ENCODE data around the gene ADAP1.
"Not testable (repeated sequence)": the region's sequence is repeated elsewhere in the genome, so short reads cannot be mapped to it uniquely, and the experiment has no call there.

The ADAP1 gene

GRCh38 chr7:932651-932975 lies 21.9 kb downstream of the ADAP1 start:
- peak in 2 of 42 donors; percentile 13 to 20 for DNase-seq
- intact Hi-C loops (cut with DNase I): no loop called here

DNA sequence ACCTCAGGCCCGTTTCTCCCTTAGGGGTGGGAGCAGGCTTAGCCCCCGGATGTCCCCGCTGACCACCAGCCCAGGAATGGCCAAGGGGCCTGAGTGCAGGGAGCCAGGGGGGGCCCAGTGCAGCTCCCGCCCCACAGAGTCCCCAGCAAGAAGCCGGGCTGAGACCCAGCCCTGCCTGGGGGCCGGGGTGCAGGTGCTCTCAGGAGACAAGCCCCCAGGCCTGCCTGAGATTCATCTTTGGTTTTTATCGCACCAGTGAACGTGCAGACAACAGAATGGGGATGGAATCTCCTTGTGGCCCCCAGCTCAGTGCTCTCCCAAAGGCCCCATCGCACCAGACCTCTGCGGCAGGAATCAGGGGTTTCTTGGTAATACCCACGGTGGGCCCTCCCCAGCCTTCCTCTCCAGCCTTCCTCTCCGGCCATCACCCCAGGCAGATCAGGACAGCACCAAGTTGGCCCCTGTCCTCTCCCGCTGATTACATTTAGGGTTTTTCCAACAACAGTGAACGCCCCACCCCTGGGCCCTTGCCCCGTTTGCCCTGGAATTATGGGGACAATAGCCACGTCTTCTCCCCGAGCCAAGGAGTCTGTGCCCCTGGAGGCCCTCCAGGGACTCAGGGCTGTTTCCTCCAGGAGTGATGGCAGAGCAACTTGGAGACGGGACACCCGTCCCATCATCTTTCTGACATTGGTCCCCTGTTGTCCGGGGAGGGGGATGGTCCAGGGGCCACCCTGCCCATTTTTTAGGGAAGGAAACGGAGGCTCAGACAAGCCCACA lies 22.4 kb downstream of the ADAP1 start:
- intact Hi-C loops (cut with DNase I): no loop called here
- DNase-seq: peak in 2 of 42 donors; percentile 15 to 33

GRCh38 chr7:930975-931758 lies 23.3 kb downstream of the ADAP1 start:
- intact Hi-C loops (cut with DNase I): no loop called here
- peak in 8 of 42 donors; percentile 4 to 30 (median 12) for DNase-seq

DNA sequence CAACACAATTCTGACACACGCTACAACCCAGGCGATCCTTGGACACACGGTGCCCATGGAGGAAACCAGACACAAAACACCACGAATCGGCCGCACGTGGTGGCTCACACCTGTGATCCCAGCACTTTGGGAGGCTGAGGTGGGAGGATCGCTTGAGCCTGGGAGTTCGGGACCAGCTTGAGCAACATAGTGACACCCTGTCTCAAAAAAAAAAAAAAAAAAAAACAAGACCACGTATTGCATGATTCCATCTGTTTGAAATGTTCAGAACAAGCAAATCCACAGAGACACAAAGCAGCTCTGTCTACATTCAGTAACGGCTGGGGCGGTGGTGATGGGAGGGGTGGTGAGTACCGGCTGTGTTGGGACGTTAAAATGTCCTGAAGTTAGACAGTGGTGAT lies 25.2 kb downstream of the ADAP1 start:
- intact Hi-C loops (cut with DNase I): no loop called here

GRCh38 chr7:927031-927671 lies 27.3 kb downstream of the ADAP1 start:
- intact Hi-C loops (cut with DNase I): no loop called here
- peak; percentile 45 to 91 (median 78) for DNase-seq

More for the DNA sequence above, 25.2 kb downstream of the ADAP1 start:
- DNase-seq: peak in 37 of 42 donors; percentile 38 to 86 (median 69)

DNA sequence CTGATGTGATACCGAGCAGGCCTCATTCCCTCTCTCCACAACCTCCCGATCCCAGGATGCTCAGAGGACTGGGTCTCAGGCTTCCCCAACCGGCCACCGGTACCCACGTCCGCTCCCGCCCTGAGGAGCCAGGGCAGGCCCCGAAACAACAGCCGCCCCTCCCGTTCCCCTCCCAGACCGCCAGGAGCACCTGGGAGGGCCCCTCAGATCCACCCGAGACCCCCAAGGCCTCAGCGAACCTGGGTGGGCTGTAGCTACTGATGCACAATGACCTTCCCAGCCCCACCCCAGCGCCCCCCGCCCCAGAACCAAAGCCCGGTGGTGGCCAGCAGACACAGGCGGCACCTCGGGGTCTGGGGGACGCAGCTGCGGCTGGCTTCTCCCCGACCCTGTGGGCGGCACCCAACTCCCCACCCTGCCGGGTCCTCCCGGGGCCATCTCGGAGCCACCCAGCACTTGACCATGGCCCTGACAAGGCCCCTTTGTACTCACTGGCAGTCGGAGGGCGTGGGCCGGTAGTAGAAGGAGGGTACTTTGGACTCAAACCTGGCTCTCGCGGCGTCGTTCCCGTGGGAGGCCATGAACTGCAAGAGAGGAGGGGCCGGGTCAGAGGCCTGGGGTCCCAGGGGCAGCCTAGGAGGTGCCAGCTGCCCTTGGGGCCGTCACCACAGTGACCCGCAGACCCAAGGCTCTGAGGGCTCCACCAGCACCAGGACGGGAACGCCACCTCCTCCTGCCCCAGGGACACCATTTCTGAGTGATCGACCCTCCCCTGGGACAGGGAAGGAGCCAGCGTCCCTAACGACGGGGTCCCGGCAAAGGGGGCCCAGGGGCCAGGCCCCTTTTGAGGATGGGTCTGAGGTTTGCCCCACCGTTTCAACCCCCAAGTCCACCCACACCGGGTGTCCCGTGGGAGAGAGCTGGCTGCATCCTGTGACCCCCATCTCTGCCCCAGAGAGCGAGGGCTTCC lies 28.1 kb downstream of the ADAP1 start:
- intact Hi-C loops (cut with DNase I): no loop called here
- DNase-seq: peak in 39 of 42 donors; percentile 30 to 88 (median 72)

- peak in 32 of 42 donors; percentile 3 to 82 (median 58) for DNase-seq
- intact Hi-C loops (cut with DNase I): no loop called here
These were observed 28.9 kb downstream of the ADAP1 start for GRCh38 chr7:925601-926000.

DNA sequence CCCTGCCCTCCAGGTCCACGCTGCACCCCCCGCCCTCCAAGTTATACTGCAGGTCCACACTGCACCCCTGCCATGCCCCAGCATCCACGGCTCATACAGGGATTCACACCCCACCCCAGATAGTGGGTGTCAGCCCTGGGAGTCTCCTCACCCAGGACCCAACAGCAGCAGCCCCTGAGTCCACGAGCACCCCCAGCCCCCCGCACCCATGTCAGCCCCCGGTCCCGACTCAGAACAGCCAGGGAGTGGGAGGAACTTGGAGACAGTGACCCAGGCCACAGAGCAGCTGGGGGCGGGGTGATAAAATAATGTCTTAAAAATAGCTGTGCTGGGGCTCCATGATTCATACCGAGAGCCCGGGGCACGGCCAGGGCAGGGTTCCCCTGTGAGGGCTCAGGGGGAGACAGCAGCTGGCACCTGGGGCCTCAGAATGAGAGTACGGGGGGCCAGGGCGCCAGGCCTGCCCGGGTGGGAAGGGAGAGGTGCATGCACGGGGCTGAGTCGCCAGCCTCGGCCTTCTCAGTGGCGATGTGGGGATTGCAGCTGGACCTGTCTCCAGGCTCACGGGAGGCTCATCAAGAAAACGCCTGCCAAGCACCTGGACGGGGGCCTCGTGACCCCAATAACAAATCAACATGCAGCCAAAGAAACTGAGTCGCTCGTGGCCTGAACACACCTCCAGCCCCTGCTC lies 29.8 kb downstream of the ADAP1 start:
- peak in 26 of 42 donors; percentile 1 to 74 (median 35) for DNase-seq
- intact Hi-C loops (cut with DNase I): no loop called here

GRCh38 chr7:924042-924441 lies 30.4 kb downstream of the ADAP1 start:
- DNase-seq: peak in 7 of 42 donors; percentile 0 to 31 (median 6)

GRCh38 chr7:923108-924041 lies 31.1 kb downstream of the ADAP1 start:
- intact Hi-C loops (cut with DNase I): no loop called here
- peak in 27 of 42 donors; percentile 2 to 65 (median 45) for DNase-seq

More at GRCh38 chr7:924042-924441, 30.4 kb downstream of the ADAP1 start:
- intact Hi-C loops (cut with DNase I): not testable (repeated sequence)

DNA sequence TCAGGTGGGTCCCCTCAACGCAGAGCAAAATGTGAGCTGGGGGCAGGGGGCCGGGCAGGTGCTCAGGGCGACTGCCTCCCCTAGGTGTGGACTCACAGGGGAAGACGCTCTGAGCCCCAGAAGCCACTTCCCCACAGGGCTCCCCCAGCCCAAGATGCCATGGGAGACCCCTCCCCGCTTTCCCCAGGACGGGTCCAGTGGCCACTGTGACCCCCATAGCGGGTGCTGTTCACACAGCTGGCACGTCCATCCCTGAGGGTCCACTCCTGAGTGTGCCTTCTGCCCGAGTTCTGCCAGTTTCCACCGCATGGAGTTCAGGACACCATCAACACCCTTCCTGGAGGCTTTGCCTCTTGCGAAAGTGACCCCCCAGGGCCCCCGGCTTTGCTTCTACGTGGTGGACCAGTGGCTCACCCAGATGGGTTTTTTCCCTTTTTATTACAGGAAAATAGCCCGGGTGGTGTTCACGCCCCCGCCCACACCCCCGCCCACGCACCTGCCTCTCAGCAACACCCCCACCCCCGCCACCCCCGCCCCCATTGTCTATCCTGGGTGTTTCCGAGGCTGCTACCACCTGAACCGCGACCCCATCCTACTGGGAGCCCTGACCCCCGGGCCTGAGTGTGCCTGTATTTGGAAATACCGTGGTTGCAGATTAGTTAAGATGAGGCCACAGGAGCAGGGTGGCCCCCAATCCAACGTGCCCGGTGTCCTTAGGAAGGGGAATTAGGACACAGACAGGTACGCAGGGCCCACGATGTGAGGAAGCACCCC lies 32.0 kb downstream of the ADAP1 start:
- peak in 22 of 42 donors; percentile 0 to 36 (median 10) for DNase-seq
- intact Hi-C loops (cut with DNase I): no loop called here

- intact Hi-C loops (cut with DNase I): no loop called here
- DNase-seq: peak in 23 of 42 donors; percentile 1 to 41 (median 8)
These were observed 32.7 kb downstream of the ADAP1 start for GRCh38 chr7:921581-922333.

- intact Hi-C loops (cut with DNase I): no loop called here
- peak in 10 of 42 donors; percentile 1 to 39 (median 3) for DNase-seq
These were observed 33.4 kb downstream of the ADAP1 start for GRCh38 chr7:921071-921461.

- intact Hi-C loops (cut with DNase I): no loop called here
- peak in 40 of 42 donors; percentile 51 to 93 (median 78) for DNase-seq
These were observed 34.0 kb downstream of the ADAP1 start for GRCh38 chr7:920351-921070.

DNA sequence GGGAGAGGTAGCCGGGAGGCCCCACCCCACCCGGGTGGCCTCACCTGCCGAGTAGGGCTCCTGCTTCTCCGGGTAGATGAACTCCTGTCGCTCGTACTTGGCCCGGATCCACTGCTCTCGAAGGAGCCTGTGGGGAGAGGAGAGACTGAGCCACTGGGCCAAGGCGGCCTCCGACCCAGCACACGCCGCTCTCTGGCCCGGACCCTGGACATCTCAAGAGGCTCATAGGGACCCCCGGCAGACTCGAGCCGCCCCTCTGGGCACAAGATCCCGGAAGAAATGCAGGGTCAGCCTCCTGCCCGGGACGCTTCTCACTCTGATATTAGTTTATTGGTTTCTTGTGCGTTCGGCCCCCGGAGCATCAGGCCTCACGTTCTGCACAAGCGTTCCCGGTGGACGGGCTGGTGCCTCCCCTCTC lies 34.5 kb downstream of the ADAP1 start:
- DNase-seq: peak in 27 of 42 donors; percentile 0 to 48 (median 15)
- intact Hi-C loops (cut with DNase I): no loop called here
